ENCODE results near the gene TMEM203. TPM values are rescaled to one million over a fixed set of nuclear protein-coding genes. Genes with fewer than 3 reads are reported as not detected.

Gene TMEM203
- polyA plus RNA-seq, 1 donor from 2014 or later: 61.1 TPM

GRCh38 chr9:137234758-137235423, 29.4 kb upstream of the TMEM203 start:
- H3K4me3 ChIP-seq (ENCODE audit: low read length): no peak overlapping the region

DNA sequence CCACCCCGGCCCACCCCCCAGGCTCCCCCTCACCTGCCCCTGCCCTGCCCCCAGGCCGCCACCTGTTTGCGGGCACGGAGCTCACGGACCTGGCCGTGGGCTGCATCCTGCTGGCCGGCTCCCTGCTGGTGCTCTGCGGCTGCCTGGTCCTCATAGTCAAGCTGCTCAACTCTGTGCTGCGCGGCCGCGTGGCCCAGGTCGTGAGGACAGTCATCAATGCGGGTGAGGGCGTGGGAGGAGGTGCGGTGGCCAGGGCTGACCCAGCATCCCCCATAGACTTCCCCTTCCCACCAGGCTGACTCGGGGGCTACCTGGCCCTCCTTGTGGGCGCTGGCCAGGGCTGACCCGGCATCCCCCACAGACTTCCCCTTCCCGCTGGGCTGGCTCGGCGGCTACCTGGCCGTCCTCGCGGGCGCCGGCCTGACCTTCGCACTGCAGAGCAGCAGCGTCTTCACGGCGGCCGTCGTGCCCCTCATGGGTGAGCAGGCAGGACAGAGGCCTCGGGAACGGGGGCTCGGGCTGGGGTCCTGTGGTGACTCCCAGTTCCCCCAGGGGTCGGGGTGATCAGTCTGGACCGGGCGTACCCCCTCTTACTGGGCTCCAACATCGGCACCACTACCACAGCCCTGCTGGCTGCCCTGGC, 28.7 kb upstream of the TMEM203 start:
- Histone ChIP-seq H2AFZ (ENCODE audit: low read depth, low read length) (no peak overlapping the region), H3K36me3 (ENCODE audit: insufficient read depth, low read length) (no peaks in the 10 kb centered on the region), H3K27ac (ENCODE audit: low read length) (no peak overlapping the region), H3K9me3 (ENCODE audit: low read length) (no peaks in the 10 kb centered on the region), H3K4me2 (ENCODE audit: low read length) (no peak overlapping the region), H3F3A (ENCODE audit: insufficient read depth, low read length, poor library complexity, severe bottlenecking) (no peaks in the 10 kb centered on the region), H3K9ac (ENCODE audit: low read length) (no peak overlapping the region), H3K79me2 (replicated peaks; ENCODE audit: insufficient read depth, low read length) (no peaks in the 10 kb centered on the region), H3K4me3 (ENCODE audit: low read length) (no peak overlapping the region), H4K20me1 (ENCODE audit: insufficient read depth) (no peaks in the 10 kb centered on the region), H3K9me2 (ENCODE audit: insufficient read depth, low read length) (no peaks in the 10 kb centered on the region), H3K27me3 (ENCODE audit: insufficient read depth, low read depth, low read length) (no peaks in the 10 kb centered on the region)
- no peak for TF ChIP-seq TAF1 (IDR thresholded peaks at IDR 0.05; ENCODE audit: low read depth)
- no peak for TF ChIP-seq EZH2 (IDR thresholded peaks at IDR 0.05; ENCODE audit: borderline replicate concordance, insufficient read depth, low read length, poor library complexity, severe bottlenecking)
- TF ChIP-seq REST (IDR thresholded peaks at IDR 0.05; ENCODE audit: borderline replicate concordance): no peak
- no peak for TF ChIP-seq POLR2AphosphoS5 (IDR thresholded peaks at IDR 0.05)
- TF ChIP-seq MXI1 (conservative IDR thresholded peaks at IDR 0.05; ENCODE audit: poor library complexity, severe bottlenecking): no peak
- TF ChIP-seq, protein P1, sequence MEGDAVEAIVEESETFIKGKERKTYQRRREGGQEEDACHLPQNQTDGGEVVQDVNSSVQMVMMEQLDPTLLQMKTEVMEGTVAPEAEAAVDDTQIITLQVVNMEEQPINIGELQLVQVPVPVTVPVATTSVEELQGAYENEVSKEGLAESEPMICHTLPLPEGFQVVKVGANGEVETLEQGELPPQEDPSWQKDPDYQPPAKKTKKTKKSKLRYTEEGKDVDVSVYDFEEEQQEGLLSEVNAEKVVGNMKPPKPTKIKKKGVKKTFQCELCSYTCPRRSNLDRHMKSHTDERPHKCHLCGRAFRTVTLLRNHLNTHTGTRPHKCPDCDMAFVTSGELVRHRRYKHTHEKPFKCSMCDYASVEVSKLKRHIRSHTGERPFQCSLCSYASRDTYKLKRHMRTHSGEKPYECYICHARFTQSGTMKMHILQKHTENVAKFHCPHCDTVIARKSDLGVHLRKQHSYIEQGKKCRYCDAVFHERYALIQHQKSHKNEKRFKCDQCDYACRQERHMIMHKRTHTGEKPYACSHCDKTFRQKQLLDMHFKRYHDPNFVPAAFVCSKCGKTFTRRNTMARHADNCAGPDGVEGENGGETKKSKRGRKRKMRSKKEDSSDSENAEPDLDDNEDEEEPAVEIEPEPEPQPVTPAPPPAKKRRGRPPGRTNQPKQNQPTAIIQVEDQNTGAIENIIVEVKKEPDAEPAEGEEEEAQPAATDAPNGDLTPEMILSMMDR (IDR thresholded peaks at IDR 0.05; ENCODE audit: poor library complexity, severe bottlenecking): no peak

More at GRCh38 chr9:137234758-137235423, 29.4 kb upstream of the TMEM203 start:
- Histone ChIP-seq H3K4me2 (ENCODE audit: low read length) (no peak overlapping the region), H3K79me2 (replicated peaks; ENCODE audit: insufficient read depth, low read length) (no peaks in the 10 kb centered on the region), H3F3A (ENCODE audit: insufficient read depth, low read length, poor library complexity, severe bottlenecking) (no peaks in the 10 kb centered on the region), H3K27ac (ENCODE audit: low read length) (no peak overlapping the region), H3K9ac (ENCODE audit: low read length) (no peak overlapping the region), H3K9me2 (ENCODE audit: insufficient read depth, low read length) (no peaks in the 10 kb centered on the region), H3K36me3 (ENCODE audit: insufficient read depth, low read length) (no peaks in the 10 kb centered on the region), H3K9me3 (ENCODE audit: low read length) (no peaks in the 10 kb centered on the region), H2AFZ (ENCODE audit: low read depth, low read length) (no peak overlapping the region), H4K20me1 (ENCODE audit: insufficient read depth) (no peaks in the 10 kb centered on the region), H3K27me3 (ENCODE audit: insufficient read depth, low read depth, low read length) (no peaks in the 10 kb centered on the region)
- no peak for TF ChIP-seq REST (IDR thresholded peaks at IDR 0.05; ENCODE audit: borderline replicate concordance)
- TF ChIP-seq EP300 (conservative IDR thresholded peaks at IDR 0.05; ENCODE audit: poor library complexity, severe bottlenecking): no peak
- TF ChIP-seq SMC3 (conservative IDR thresholded peaks at IDR 0.05; ENCODE audit: poor library complexity): no peak
- TF ChIP-seq EZH2 (IDR thresholded peaks at IDR 0.05; ENCODE audit: borderline replicate concordance, insufficient read depth, low read length, poor library complexity, severe bottlenecking): no peak
- no peak for TF ChIP-seq RAD21 (conservative IDR thresholded peaks at IDR 0.05)
- TF ChIP-seq MXI1 (conservative IDR thresholded peaks at IDR 0.05; ENCODE audit: poor library complexity, severe bottlenecking): no peak
- no peak for TF ChIP-seq POLR2AphosphoS5 (IDR thresholded peaks at IDR 0.05)
- TF ChIP-seq, protein P1 (IDR thresholded peaks at IDR 0.05; ENCODE audit: poor library complexity, severe bottlenecking): no peak
- no peak for TF ChIP-seq TAF1 (IDR thresholded peaks at IDR 0.05; ENCODE audit: low read depth)
